A549 (cell line): ENCODE data around the gene SPRYD7. TPM values are rescaled to one million over a fixed set of nuclear protein-coding genes. Genes with fewer than 3 reads are reported as not detected.

Experiments
- ATAC-seq, 2 experiments: fragments of 200-7000 bp in 1 of 2; fragments of >200 bp in 1 of 2; cut with Nextera tagmentation in 1 of 2; cut with Tn5 transposase in 1 of 2; 3 replicates each; pipeline versions ENCODE4 v1.8.0 to v1.9.1; 2018 to 2020; ENCODE audit warnings: mild to moderate bottlenecking in 1 of 2, moderate library complexity in 1 of 2
- CTCF ChIA-PET: fragments of 300-600 bp; sonication (Branson Sonifier 250); formaldehyde crosslinking; extraction: SDS; loops from one replicate; lab custom pipeline; 2021; ENCODE audit warnings: antibody characterized with exemption, inconsistent platforms; lab: Yijun Ruan, JAX
- POLR2A ChIA-PET: fragments of 350-600 bp; formaldehyde crosslinking; extraction: SDS; loops from one replicate; lab custom pipeline; 2021; ENCODE audit warnings: antibody characterized with exemption, inconsistent platforms; lab: Yijun Ruan, JAX
- DNase-seq, 2 experiments: peaks; one replicate each; pipeline versions ENCODE4 v3.0.0 to v3.0.0-alpha.2; 2011 to 2016; ENCODE audit warnings: low read depth in 1 of 2, low spot score in 1 of 2
- FAIRE-seq: peaks from 2 replicates; lab custom pipeline; 2011; peaks lifted over from hg19 to GRCh38; lab: Jason Lieb, UNC
- H3K27ac ChIP-seq, 2 experiments: fragments of >200 bp; sonication (Bioruptor Twin); formaldehyde crosslinking; 3 replicates each; pipeline ENCODE4 v1.5.1; 2016 to 2017
- H3K4me1 ChIP-seq: fragments of >200 bp; sonication (Bioruptor Twin); formaldehyde crosslinking; 3 replicates; pipeline ENCODE4 v1.6.1; 2016
- H3K4me2 ChIP-seq: fragments of >200 bp; sonication (Bioruptor Twin); formaldehyde crosslinking; 3 replicates; pipeline ENCODE4 v1.6.1; 2016
- H3K4me3 ChIP-seq: fragments of >200 bp; sonication (Bioruptor Twin); formaldehyde crosslinking; 3 replicates; pipeline ENCODE4 v1.5.1; 2016
- H3K9me3 ChIP-seq: fragments of >200 bp; sonication (Bioruptor Twin); formaldehyde crosslinking; 3 replicates; pipeline ENCODE4 v1.6.1; 2016
- EHMT2 ChIP-seq: fragments of 200-600 bp; sonication (generic); IDR thresholded peaks from 2 replicates; pipeline ENCODE4 v1.6.1; 2016; ENCODE audit warnings: antibody characterized with exemption, low read depth, mild to moderate bottlenecking, moderate library complexity
- HEYL ChIP-seq: fragments of 250-450 bp; sonication (Bioruptor Pico); IDR thresholded peaks from 2 replicates; pipeline ENCODE4 v1.8.0; 2021; ENCODE audit warnings: mild to moderate bottlenecking, moderate library complexity
- HOXA7 ChIP-seq: fragments of 250-450 bp; sonication (Bioruptor Pico); IDR thresholded peaks from 2 replicates; pipeline ENCODE4 v1.5.0; 2020; ENCODE audit warnings: mild to moderate bottlenecking, moderate library complexity
- HOXB13 ChIP-seq: fragments of 250-450 bp; sonication (Bioruptor Pico); IDR thresholded peaks from 2 replicates; pipeline ENCODE4 v1.5.0; 2020; ENCODE audit warnings: low read depth, mild to moderate bottlenecking, moderate library complexity
- JUN ChIP-seq, 2 experiments: fragments of >200 bp; sonication (Bioruptor Twin); formaldehyde crosslinking; IDR thresholded peaks; 2 replicates in 1 of 2; 3 replicates in 1 of 2; pipeline ENCODE4 v1.6.1; 2016 to 2017
- KDM5A ChIP-seq: fragments of 200-600 bp; sonication (generic); IDR thresholded peaks from 2 replicates; pipeline ENCODE4 v1.6.1; 2016; ENCODE audit warnings: antibody characterized with exemption, mild to moderate bottlenecking
- MYC ChIP-seq: IDR thresholded peaks from 2 replicates; pipeline ENCODE4 v1.6.1; 2012; ENCODE audit warnings: mild to moderate bottlenecking, inconsistent platforms, low read length, improper control_type of control experiment, borderline replicate concordance
- POLR2A ChIP-seq: IDR thresholded peaks from 2 replicates; pipeline ENCODE4 v1.6.1; 2012; ENCODE audit warnings: mild to moderate bottlenecking, low read length
- RARB ChIP-seq: fragments of 250-450 bp; sonication (Bioruptor Pico); IDR thresholded peaks from 2 replicates; pipeline ENCODE4 v1.8.0; 2021; ENCODE audit warnings: mild to moderate bottlenecking, moderate library complexity
- RCOR1 ChIP-seq: fragments of 150-350 bp; IDR thresholded peaks from 2 replicates; pipeline ENCODE4 v1.6.1; 2014; ENCODE audit warnings: antibody characterized with exemption, low read length, low read depth
- ZC3H11A ChIP-seq: fragments of 450-650 bp; IDR thresholded peaks from 2 replicates; pipeline ENCODE4 v1.6.1; 2014; ENCODE audit warnings: antibody characterized with exemption, mild to moderate bottlenecking
- ZSCAN20 ChIP-seq: fragments of 250-450 bp; sonication (Bioruptor Pico); IDR thresholded peaks from 2 replicates; pipeline ENCODE4 v1.8.0; 2022; ENCODE audit warnings: mild to moderate bottlenecking, moderate library complexity
- WGBS: methylation state at CpG from one replicate; pipeline ENCODE4 v1.1.6; 2017; ENCODE audit errors: missing lambda C conversion rate; 5-methylcytosine and 5-hydroxymethylcytosine counted together
- polyA plus RNA-seq, 4 experiments: library from polyadenylated mRNA; depleted of rRNA in 3 of 4; stranded (reverse); fragments of >200 nt; fragmentation: RNase III in 1 of 4; extraction: RNeasy Plus Mini Kit Qiagen cat#74134 plus additional on column Dnase treatment in 1 of 4; gene quantifications; 2 replicates in 3 of 4; 3 replicates in 1 of 4; pipeline ENCODE4 v1.2.3, GENCODE V29; 2011 to 2017
- TF ChIP-seq, protein P1 (sequence below): fragments of 250-450 bp; sonication (Bioruptor Pico); IDR thresholded peaks from 2 replicates; pipeline ENCODE4 v1.5.0; 2020; ENCODE audit warnings: low read depth, mild to moderate bottlenecking, moderate library complexity
- TF ChIP-seq, protein P2 (sequence below): fragments of >200 bp; sonication (Bioruptor Twin); formaldehyde crosslinking; IDR thresholded peaks from 2 replicates; pipeline ENCODE4 v1.6.1; 2016
- TF ChIP-seq, protein P3 (sequence below): fragments of 200-600 bp; sonication (generic); IDR thresholded peaks from 2 replicates; pipeline ENCODE4 v1.6.1; 2016; ENCODE audit warnings: antibody characterized with exemption, mild to moderate bottlenecking, moderate library complexity
- TF ChIP-seq, protein P4 (sequence below): fragments of 150-350 bp; IDR thresholded peaks from 2 replicates; pipeline ENCODE4 v1.6.1; 2014; ENCODE audit warnings: low read depth, mild to moderate bottlenecking, low read length

Gene SPRYD7
- polyA plus RNA-seq, 2 of the 4 experiments (the other 2 are of a cell fraction) = 11.6 to 13.6 TPM

DNA sequence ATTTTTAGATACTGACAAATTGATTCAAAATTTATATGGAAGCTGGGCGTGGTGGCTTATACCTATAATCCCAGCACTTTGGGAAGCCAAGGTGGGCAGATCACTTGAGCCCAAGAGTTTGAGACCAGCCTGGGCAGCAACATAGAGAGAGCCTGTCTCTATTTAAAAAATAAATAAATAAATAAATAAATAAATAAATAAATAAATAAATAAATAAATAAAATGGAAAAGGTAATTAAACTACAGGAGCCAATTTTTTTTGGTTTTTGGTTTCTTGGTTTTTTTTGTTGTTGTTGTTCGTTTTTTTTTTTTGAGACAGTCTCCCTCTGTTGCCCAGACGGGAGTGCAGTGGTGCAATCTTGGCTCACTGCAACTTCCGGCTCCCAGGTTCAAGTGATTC lies 31.3 kb upstream of the SPRYD7 start:
- H3K4me2 ChIP-seq = no peak overlapping the region
- FAIRE-seq = no peak
- ChIA-PET POLR2A (no interaction called here), CTCF (interaction anchor here (0.6 to 1.2 kb wide), 3 partner anchors 9 to 158 kb away, joined by 3 read pairs; no protein-coding TSS in a partner anchor)
- WGBS = 80% methylated on average over 4 of the region's 4 CpGs
- no peak for DNase-seq
- peaks cover 5% of the 10 kb centered on the region for H3K9me3 ChIP-seq
- no peak overlapping the region for H3K4me3 ChIP-seq
- no peak for ATAC-seq
- no peaks in the 10 kb centered on the region for H3K4me1 ChIP-seq
- TF ChIP-seq, protein P1, sequence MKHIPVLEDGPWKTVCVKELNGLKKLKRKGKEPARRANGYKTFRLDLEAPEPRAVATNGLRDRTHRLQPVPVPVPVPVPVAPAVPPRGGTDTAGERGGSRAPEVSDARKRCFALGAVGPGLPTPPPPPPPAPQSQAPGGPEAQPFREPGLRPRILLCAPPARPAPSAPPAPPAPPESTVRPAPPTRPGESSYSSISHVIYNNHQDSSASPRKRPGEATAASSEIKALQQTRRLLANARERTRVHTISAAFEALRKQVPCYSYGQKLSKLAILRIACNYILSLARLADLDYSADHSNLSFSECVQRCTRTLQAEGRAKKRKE (CRISPR knock-in tag) = no peak
- peak; percentile 54 for TF ChIP-seq ZC3H11A
- H3K27ac ChIP-seq = no peak overlapping the region

DNA sequence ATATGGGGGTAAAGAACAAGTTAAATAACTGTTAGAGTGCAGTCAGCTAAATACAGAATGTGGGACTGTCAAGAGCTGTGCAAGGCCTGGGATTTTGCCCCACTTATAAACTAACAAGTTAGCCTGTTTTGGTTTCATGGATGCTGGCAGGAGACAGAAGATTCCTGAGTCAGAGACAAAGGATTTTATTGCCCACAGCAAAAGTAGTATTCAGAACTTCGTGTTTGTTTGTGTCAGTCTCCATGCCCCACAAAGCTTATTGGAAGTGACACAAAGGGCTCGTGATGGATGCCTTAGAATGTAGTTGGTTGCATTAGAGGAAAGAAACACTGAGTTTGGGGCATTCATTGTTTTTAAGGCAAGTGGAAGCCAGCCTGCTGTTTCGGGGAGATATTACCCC lies 22.2 kb upstream of the SPRYD7 start:
- ChIA-PET POLR2A (no interaction called here), CTCF (interaction anchor here (3.6 kb wide), 1 partner anchor 18 kb away, joined by 13 read pairs; no protein-coding TSS in a partner anchor)
- Histone ChIP-seq H3K4me1 (0 out of 3 replicates have a peak, but pooled peaks cover 7% of the 10 kb centered on the region), H3K9me3 (peaks cover 8% of the 10 kb centered on the region; the same call in 2 of the 3 replicates), H3K4me3 (no peak overlapping the region), H3K27ac (no peak overlapping the region), H3K4me2 (no peak overlapping the region)
- no peak for FAIRE-seq
- no peak for ATAC-seq
- TF ChIP-seq POLR2A = no peak
- TF ChIP-seq, protein P2, sequence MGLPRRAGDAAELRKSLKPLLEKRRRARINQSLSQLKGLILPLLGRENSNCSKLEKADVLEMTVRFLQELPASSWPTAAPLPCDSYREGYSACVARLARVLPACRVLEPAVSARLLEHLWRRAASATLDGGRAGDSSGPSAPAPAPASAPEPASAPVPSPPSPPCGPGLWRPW = no peak
- TF ChIP-seq HOXB13 (CRISPR knock-in tag) = no peak
- TF ChIP-seq, protein P3, sequence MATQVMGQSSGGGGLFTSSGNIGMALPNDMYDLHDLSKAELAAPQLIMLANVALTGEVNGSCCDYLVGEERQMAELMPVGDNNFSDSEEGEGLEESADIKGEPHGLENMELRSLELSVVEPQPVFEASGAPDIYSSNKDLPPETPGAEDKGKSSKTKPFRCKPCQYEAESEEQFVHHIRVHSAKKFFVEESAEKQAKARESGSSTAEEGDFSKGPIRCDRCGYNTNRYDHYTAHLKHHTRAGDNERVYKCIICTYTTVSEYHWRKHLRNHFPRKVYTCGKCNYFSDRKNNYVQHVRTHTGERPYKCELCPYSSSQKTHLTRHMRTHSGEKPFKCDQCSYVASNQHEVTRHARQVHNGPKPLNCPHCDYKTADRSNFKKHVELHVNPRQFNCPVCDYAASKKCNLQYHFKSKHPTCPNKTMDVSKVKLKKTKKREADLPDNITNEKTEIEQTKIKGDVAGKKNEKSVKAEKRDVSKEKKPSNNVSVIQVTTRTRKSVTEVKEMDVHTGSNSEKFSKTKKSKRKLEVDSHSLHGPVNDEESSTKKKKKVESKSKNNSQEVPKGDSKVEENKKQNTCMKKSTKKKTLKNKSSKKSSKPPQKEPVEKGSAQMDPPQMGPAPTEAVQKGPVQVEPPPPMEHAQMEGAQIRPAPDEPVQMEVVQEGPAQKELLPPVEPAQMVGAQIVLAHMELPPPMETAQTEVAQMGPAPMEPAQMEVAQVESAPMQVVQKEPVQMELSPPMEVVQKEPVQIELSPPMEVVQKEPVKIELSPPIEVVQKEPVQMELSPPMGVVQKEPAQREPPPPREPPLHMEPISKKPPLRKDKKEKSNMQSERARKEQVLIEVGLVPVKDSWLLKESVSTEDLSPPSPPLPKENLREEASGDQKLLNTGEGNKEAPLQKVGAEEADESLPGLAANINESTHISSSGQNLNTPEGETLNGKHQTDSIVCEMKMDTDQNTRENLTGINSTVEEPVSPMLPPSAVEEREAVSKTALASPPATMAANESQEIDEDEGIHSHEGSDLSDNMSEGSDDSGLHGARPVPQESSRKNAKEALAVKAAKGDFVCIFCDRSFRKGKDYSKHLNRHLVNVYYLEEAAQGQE = no peak
- no peak for TF ChIP-seq ZC3H11A
- no peak for TF ChIP-seq HOXA7 (CRISPR knock-in tag)
- no peak for TF ChIP-seq MYC
- TF ChIP-seq, protein P4, sequence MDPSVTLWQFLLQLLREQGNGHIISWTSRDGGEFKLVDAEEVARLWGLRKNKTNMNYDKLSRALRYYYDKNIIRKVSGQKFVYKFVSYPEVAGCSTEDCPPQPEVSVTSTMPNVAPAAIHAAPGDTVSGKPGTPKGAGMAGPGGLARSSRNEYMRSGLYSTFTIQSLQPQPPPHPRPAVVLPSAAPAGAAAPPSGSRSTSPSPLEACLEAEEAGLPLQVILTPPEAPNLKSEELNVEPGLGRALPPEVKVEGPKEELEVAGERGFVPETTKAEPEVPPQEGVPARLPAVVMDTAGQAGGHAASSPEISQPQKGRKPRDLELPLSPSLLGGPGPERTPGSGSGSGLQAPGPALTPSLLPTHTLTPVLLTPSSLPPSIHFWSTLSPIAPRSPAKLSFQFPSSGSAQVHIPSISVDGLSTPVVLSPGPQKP = no peak
- no peak for TF ChIP-seq RARB (CRISPR knock-in tag)
- TF ChIP-seq EHMT2 = no peak
- no peak for TF ChIP-seq KDM5A
- TF ChIP-seq, protein P1 (CRISPR knock-in tag) = no peak
- TF ChIP-seq RCOR1 = no peak
- no peak for TF ChIP-seq JUN (IDR thresholded peaks at IDR 0.05)
- no peak for TF ChIP-seq HEYL (CRISPR knock-in tag)
- no peak for TF ChIP-seq ZSCAN20 (CRISPR knock-in tag)
- 65% methylated on average over 3 of the region's 3 CpGs for WGBS
- no peak for DNase-seq
